Measurements from ENCODE around the gene TSPAN3. TPM values are rescaled to one million over a fixed set of nuclear protein-coding genes. Genes with fewer than 3 reads are reported as not detected.

The TSPAN3 gene
- total RNA-seq, 1 experiment from 2014 or later, result 271 TPM

DNA sequence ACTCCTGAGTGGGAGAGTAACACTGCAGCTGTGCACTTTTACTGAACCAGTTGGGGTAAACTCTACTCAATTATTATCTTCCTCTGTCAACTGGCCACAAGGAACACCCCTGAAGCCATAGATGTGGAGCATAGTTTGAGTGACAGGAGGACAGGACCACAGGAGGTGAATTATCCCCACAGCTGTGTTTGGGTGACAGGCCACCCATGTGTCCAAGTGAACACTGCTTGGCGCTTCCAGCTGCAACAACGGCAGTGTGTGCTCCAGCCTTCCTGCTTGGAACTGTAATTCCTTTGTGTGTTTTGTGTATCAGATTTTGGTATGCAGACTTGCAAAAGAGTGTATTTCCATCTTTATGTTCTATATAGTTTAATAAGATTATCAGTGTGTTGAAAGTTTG lies 20.2 kb upstream of the TSPAN3 start:
- in situ Hi-C loops (cut with HindIII; ENCODE audit: low pct_unique_long_range_greater_than_20kb, low sequenced_read_pairs), result no loop called here
- DNase-seq (ENCODE audit: low read depth), result no peak

DNA sequence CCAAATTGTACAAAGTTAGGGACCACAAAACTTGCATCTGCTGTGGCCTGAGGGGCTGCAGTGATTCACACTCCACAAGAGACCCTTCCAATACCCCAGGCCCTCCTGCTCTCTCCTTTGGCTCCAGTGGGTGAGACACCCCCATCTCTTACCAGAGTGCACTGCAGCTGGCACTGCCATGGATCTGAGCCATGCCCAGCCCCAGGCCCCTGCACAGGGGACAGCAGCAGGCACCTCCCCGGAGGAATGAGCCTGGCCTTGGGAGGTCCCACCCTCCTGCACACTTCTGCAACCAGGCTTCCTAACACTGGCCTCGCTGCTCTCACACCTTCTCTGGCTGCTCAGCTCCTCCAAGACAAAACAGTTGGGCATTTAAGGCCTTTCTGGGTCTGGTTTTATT lies 16.3 kb upstream of the TSPAN3 start:
- in situ Hi-C loops (cut with HindIII; ENCODE audit: low pct_unique_long_range_greater_than_20kb, low sequenced_read_pairs), result no loop called here
- DNase-seq (ENCODE audit: low read depth), result no peak

DNA sequence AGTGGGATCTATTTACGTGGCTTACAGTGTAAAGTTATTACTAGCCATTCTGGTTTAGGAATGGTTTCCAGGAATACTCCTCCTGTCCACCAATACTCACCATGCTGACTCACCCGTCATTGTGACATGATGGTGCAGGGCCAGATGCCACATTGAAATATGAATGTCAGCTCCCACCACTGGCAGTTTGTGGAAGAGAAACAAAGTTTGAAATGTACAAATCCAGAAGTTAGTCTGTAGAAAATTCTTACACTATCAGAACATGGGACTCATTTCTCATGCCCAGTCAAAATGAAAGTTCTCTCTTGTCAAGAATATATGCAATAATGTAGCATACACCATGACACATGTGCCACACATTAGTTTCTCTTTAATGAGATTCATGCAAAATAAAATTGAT lies 14.4 kb upstream of the TSPAN3 start:
- DNase-seq (ENCODE audit: low read depth), result no peak
- in situ Hi-C loops (cut with HindIII; ENCODE audit: low pct_unique_long_range_greater_than_20kb, low sequenced_read_pairs), result no loop called here

DNA sequence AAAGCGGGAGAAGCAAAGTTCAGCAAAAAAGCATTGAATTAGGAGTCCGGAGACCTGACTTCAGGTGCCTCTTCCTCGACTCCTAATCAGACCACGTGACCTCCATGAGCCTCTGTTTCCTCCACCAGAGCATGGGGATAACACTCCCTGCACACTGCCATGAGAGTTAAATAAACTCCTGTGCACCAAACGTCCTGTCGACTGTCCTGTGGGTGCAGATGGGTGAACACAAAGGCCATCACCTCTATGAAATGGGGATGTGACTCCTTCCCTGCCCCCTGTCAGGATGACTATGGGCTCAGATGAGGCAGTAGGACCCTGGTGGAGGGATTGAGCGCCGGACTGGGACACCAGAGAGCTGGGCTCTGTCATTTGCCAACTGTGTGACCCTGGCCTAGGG lies 13.5 kb upstream of the TSPAN3 start:
- DNase-seq (ENCODE audit: low read depth), result no peak
- in situ Hi-C loops (cut with HindIII; ENCODE audit: low pct_unique_long_range_greater_than_20kb, low sequenced_read_pairs), result no loop called here

DNA sequence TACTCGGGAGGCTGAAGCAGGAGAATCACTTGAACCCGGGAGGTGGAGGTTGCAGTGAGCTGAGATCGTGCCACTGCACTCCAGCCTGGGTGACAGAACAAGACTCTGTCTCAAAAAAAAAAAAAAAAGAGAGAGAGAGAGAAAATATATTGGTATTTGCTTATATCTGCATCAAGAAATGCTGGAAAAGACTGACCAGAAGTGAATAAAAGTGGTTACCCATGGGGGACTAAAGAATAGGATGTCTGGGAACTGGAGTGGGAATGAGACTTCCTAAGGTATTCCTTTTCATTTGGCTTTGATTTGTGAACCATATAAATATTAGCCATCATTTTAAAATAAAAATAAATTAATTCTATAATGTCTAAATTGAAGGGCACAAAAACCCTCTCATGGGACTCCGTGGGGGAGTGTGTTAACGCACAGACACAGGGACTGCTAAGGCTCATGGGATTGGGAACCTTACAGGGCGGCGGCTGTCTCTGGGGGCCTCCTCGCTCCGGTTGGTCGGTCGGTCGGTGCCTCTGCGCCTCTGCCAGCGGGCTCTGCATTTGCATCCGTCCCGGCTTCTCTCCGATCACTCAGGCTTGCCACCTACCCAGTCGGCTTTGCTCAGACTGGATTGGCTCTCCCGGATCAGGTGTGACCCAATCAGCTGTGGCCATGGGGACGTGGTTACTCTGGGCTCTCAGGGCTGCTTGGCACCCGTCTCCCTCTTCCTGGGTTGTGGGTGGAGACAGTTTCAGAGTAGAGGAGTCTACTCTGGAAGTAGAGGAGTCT lies 12.7 kb upstream of the TSPAN3 start:
- in situ Hi-C loops (cut with HindIII; ENCODE audit: low pct_unique_long_range_greater_than_20kb, low sequenced_read_pairs), result no loop called here
- DNase-seq (ENCODE audit: low read depth), result peak; percentile 95

DNA sequence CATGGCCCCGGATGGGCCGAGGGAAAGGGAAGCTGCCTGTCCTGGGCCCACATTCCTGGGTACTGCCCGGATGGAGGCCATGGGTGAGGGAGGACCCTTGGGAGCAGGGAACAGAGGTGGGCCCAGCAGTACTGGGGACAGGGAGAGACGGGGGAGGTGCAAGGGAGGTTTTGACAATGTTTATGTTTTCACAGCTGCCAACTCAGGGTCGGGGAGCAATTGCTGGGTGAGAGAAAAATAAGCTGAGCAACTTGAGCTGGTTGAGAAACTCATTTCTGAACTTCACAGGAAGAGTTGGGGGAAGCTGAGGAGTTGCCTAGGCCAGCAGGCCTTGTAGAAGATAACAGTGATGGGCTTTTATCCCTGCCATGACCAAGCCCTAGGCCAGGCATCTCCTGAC lies 11.1 kb upstream of the TSPAN3 start:
- in situ Hi-C loops (cut with HindIII; ENCODE audit: low pct_unique_long_range_greater_than_20kb, low sequenced_read_pairs), result no loop called here

DNA sequence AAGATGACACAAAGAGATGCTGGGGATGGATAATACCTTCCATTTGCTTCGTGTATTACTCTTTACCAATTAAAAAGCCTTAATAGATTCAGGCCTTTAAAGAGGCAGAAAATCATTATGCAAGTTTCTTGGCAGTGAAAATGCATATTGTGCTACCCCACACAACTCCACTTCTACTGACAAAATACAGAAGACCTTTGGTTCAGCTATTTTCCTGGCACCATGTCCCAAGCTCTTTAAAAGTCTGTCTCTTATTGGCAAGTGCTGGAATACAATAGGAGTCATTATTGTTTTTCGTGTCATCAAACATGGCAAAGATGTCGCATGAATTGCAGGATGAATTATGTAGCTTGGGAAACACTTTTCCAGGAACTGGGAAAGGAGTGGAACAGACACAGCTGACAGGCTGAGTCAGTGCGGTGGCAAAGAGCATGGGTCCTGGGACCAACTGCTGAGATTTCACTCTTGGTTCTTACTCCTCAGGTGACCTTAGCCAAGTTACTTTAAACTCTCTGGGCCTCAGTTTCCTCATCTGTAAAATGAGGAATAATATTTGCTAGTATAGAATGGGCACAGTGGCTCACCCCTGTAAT lies 5.5 kb upstream of the TSPAN3 start:
- no peak for DNase-seq (ENCODE audit: low read depth)
- in situ Hi-C loops (cut with HindIII; ENCODE audit: low pct_unique_long_range_greater_than_20kb, low sequenced_read_pairs), result no loop called here

More for the DNA sequence above, 11.1 kb upstream of the TSPAN3 start:
- no peak for DNase-seq (ENCODE audit: low read depth)

DNA sequence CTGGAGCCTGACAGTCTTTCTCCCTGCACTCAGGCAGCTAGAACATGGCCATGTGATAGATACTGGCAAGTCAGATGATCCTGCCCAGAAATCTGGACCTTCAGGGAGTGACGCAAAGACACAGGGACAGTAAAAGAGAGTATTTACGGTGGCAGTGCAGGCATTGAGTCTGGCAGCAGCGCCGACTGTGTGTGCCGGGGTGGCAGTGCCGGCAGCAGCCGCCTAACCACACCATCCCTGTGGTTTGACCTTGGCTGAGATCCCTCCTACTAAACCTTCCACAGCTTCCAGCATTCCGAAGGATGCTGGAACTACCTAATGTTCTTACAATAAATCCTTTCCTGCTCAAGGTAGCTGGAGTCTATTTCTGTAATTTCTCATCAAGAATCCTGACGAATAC lies 4.6 kb upstream of the TSPAN3 start:
- in situ Hi-C loops (cut with HindIII; ENCODE audit: low pct_unique_long_range_greater_than_20kb, low sequenced_read_pairs), result no loop called here
- no peak for DNase-seq (ENCODE audit: low read depth)

DNA sequence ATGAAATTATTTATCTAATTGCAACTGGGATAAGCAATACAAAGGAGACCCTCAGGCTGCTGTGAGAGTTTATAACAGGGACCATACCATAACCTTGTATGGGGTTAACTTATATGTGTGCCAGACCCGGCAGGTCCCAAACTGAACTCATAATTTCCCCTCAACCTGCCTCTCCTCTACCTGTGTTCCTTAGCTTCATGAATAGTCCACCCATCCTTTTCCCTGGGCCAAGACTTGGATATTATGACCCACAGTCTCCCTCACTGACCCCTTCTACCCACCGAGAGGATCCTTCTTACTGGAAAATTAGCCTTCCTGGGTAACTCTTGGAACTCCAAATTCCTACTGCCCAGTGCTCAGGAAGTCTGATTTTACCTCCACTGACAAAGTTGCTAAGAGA lies 3.4 kb upstream of the TSPAN3 start:
- in situ Hi-C loops (cut with HindIII; ENCODE audit: low pct_unique_long_range_greater_than_20kb, low sequenced_read_pairs), result loop anchor here (25.0 kb wide), 1 partner anchor 463 kb away; no protein-coding TSS in a partner anchor
- no peak for DNase-seq (ENCODE audit: low read depth)

DNA sequence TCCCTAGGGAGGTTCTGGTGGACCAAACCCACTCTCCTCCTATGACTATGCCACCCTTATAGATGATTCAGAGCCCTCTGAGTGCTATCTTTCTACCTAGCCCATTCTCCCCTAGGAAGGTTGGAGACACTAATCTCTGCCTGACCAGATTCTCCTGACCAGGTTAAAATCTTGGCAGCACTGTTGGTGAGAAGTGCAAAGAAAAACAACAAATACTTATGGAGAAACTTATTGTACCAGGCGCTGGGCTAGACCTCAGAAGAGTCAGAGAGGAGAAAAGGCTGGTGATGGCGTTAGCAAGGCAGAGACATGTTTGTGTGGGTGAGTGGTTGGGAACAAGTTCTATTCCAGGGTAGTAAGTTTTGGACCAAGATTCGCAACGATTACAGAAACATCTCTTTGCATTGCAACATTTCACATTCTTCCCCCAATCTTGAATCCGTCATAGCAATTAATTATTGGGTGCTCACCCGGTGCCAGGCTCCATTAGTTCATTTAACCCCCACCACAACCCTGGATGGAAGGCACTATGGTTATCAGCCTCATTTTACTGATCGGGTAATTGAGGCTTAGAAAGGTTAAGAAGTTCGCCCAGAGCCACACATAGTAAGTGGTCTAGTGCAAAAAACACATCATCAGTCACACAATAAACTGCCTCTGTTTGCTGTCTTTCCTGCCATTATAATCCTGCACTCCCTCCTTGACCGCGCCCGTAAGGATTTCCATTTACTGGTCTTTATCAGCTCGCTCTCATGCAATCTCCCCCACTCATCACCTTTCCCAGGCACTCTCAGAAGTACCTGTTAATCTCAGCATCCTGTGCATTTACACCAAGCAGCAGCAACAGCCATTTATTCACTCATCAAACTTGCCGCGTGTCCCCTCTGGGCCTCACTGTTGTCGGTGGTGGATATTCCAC lies 655 bp upstream of the TSPAN3 start:
- in situ Hi-C loops (cut with HindIII; ENCODE audit: low pct_unique_long_range_greater_than_20kb, low sequenced_read_pairs), result loop anchor here (25.0 kb wide), 1 partner anchor 466 kb away; no protein-coding TSS in a partner anchor
- DNase-seq (ENCODE audit: low read depth), result no peak

DNA sequence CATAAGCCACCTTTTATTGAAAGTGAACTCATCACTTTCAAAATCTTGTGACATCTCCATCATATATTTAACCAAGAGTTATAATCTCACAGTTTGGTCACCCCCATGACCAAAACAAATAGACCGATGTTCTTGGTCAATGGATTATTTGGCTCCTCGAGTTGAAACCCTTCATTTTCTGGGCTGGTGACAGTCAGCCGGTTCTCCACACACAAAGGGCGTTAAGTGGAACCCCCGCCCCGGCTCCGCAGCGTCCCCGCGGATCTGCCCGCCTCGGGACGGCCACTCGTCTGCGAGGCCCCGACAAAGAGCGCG lies 772 bp downstream of the TSPAN3 start:
- no peak for DNase-seq (ENCODE audit: low read depth)
- in situ Hi-C loops (cut with HindIII; ENCODE audit: low pct_unique_long_range_greater_than_20kb, low sequenced_read_pairs), result loop anchor here (25.0 kb wide), 1 partner anchor 467 kb away; no protein-coding TSS in a partner anchor

DNA sequence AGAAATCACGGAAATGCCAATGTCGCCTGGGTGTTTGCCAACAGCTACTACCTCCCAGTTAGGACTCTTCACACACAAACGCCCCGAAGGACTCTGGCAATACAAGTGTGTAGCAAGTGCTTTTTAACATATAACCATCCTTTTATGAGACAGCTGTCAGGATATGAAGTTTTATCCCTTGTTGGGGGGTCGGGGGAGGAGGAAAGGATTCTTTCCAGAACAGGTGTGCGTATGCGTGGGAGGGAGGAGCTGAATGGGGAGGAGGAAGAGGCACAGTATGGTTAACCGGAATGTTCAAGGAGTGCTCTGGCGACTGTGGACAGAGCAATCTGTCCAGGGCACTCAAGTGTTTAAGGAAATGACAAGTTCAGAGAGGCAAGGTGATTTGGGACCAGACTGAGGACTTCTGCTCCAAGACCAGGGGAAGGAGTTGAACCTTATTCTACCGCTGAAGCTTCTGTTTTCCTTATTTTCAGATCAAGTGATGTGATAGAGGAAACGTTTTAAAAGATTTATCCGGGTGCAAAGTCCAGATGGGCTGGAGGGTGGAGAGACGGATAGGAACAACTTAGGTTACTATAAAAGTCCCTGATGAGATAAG lies 1.3 kb downstream of the TSPAN3 start:
- in situ Hi-C loops (cut with HindIII; ENCODE audit: low pct_unique_long_range_greater_than_20kb, low sequenced_read_pairs), result loop anchor here (25.0 kb wide), 1 partner anchor 468 kb away; no protein-coding TSS in a partner anchor

DNA sequence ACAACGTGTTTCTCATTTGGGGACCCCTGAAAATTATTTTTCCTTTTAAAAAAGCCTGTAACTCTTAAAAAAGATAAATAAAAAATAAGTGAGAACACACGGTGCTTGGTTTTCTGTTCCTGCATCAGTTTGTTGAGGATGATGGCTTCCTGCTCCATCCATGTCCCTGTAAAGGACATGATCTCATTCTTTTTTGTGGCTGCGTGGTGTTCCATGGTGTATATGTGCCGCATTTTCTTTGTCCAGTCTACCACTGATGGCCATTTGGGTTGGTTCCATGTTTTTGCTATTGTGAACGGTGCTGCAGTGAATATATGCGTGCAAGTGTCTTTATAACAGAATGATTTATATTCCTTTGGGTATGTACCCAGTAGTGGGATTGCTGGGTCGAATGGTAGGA lies 2.3 kb downstream of the TSPAN3 start:
- DNase-seq (ENCODE audit: low read depth), result no peak
- in situ Hi-C loops (cut with HindIII; ENCODE audit: low pct_unique_long_range_greater_than_20kb, low sequenced_read_pairs), result loop anchor here (25.0 kb wide), 1 partner anchor 469 kb away; no protein-coding TSS in a partner anchor

More for the DNA sequence above, 1.3 kb downstream of the TSPAN3 start:
- peak; percentile 40 for DNase-seq (ENCODE audit: low read depth)

DNA sequence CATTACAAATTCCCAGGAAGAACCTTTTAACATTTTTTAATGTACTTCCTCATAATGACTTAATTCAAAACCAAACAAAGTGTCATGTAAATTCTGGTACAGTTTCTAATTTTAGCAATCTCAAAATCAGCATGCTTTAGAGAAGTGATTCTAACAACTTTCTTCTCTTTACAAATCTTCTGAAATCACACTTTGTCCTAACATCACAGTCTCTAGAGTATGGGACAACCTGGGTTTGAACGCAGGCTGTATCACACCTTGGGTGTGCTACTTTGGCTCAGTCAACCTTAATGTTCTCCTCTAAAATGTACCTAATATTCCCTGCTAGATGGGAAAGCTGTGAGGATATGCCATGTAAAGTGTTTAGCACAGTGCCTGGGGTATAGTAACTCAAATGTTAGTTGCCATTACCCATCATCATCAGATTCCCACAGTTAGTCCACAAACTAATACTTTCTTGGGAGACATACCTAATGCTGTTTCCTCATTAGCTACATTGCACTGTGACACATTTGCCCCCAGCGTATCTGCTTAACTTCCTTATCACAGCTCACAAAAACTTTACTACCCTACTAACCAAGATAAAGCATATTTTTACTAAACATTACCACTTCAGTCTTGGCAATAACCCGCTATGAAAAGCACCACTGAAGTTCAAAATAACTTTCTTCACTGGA lies 3.1 kb downstream of the TSPAN3 start:
- in situ Hi-C loops (cut with HindIII; ENCODE audit: low pct_unique_long_range_greater_than_20kb, low sequenced_read_pairs), result loop anchor here (25.0 kb wide), 1 partner anchor 469 kb away; no protein-coding TSS in a partner anchor

DNA sequence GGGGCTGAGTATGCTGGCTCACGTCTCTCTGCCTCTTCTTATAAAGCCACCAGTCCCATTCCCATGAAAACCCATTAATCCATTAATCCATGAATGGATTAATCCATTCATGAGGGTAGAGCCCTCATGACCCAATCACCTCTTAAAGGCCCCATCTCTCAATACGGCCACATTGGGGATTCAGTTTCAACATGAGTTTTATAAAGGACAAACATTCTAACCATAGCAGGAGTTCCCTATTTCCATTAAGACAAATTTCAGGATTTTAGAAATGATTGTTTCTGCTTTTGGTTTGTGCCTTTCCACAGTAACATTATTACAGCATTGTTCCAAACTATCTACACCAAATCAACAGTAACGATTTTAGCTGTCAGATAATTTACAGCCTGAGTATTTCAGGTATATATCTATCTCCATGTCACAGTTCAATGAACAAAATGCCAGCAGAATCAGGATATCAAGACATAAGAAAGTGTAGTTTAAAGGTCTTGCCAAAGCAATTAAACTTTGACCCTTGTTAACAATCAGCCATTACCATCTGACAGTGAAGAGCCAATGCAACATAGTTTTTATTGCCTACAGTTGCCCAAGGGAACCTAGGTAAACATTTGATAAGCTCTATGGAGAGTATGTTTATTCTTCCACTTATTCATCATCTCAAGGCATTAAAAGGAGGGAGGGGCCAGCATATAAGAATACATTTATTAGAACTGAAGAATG lies 3.8 kb downstream of the TSPAN3 start:
- DNase-seq (ENCODE audit: low read depth), result peak; percentile 81
- in situ Hi-C loops (cut with HindIII; ENCODE audit: low pct_unique_long_range_greater_than_20kb, low sequenced_read_pairs), result loop anchor here (25.0 kb wide), 1 partner anchor 470 kb away; no protein-coding TSS in a partner anchor

More for the DNA sequence above, 3.1 kb downstream of the TSPAN3 start:
- DNase-seq (ENCODE audit: low read depth), result no peak

DNA sequence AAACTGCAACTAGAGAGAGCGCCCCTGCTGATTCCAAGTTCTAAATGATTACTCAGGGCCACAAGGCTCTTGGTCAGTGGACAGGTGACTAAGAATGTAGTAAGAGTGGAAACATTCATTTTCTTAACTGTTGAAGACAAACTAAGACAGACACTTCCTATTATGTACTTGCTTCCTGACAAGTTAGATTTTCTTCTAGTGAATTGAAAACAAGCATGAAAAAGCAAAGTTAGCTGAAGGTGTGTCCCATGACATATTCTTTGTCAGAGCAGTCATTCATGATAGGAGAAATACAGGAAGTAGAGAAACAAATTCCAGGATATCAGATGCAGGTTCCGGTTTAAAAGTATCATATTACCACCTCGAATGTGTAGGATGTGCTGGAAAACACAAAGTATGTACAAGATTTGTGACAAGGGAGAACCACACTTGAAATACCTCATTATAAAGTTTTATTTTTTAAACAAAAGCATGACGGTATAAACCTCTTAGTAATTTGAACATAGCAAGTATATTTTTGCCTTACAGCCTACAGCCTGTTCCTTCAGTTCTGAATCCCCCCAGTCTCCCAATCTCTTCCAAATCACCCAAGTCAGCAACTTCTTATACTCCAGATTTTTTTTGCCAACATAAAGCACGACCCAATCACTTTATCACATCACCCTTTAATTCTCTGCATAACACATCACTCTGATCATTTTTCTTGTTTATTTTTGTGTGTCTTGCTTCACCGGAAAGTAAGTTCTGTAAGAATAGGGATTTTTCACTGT lies 6.2 kb downstream of the TSPAN3 start:
- in situ Hi-C loops (cut with HindIII; ENCODE audit: low pct_unique_long_range_greater_than_20kb, low sequenced_read_pairs), result loop anchor here (25.0 kb wide), 1 partner anchor 473 kb away; no protein-coding TSS in a partner anchor
- DNase-seq (ENCODE audit: low read depth), result peak; percentile 77
